Measurements from ENCODE around the gene BABAM2. TPM values are rescaled to one million over a fixed set of nuclear protein-coding genes. Genes with fewer than 3 reads are reported as not detected.

BABAM2 gene
- total RNA-seq, 1 donor = 38.4 TPM

- Histone ChIP-seq H3K27me3 (ENCODE audit: insufficient read depth, low read length) (no peaks in the 10 kb centered on the region), H3K9me3 (ENCODE audit: low read depth, low read length) (no peaks in the 10 kb centered on the region), H3K4me3 (ENCODE audit: low read length) (no peak overlapping the region), H3K4me1 (ENCODE audit: insufficient read depth, low read length) (no peaks in the 10 kb centered on the region)
These were observed 393.3 kb downstream of the BABAM2 start for GRCh38 chr2:28283861-28284260.

DNA sequence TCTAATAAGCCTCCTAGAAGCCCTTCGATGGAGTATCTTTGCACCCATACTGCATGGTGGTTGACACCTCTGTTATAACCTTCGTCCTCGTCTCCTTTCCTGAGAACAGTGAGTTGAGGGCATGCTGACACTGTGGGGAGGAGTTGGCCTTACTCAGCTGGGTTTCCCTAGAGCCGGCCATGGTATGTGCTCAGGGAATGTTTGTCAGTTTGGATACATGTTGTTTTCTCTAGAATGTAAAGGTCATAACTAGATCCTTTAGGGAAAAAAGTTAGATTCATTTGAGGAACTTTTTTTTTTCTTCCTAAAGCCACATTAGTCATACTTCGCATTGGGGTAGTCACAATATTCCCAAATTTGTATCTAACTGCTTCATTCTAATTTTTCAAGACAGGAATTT lies 396.1 kb downstream of the BABAM2 start:
- Histone ChIP-seq H3K27me3 (ENCODE audit: insufficient read depth, low read length) (no peaks in the 10 kb centered on the region), H3K4me1 (ENCODE audit: insufficient read depth, low read length) (no peaks in the 10 kb centered on the region), H3K4me3 (ENCODE audit: low read length) (no peak overlapping the region), H3K9me3 (ENCODE audit: low read depth, low read length) (no peaks in the 10 kb centered on the region)

- H3K4me3 ChIP-seq (ENCODE audit: low read length) = no peak overlapping the region
- H3K27me3 ChIP-seq (ENCODE audit: insufficient read depth, low read length) = no peaks in the 10 kb centered on the region
- no peaks in the 10 kb centered on the region for H3K4me1 ChIP-seq (ENCODE audit: insufficient read depth, low read length)
- no peaks in the 10 kb centered on the region for H3K9me3 ChIP-seq (ENCODE audit: low read depth, low read length)
These were observed 396.9 kb downstream of the BABAM2 start for GRCh38 chr2:28287256-28287915.

DNA sequence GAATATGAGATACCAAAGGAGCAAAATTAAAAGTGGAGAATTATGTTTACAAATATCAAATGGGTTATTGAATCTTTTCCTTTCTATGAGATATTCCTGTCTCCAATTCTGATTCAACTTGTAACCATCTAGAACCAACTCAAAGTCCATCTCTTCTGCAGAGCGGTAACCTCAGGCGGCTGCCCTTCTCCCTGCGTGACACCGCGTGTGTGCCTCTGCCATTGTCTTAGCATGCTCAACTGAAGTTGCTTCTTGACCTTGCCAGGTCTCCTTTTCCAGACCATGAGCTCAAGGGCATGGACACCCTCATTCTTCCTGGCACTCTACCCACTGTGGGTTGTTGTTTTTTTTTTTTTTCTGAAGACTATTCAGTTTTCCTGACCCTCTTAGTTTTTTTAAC lies 398.1 kb downstream of the BABAM2 start:
- Histone ChIP-seq H3K4me1 (ENCODE audit: insufficient read depth, low read length) (no peaks in the 10 kb centered on the region), H3K9me3 (ENCODE audit: low read depth, low read length) (no peaks in the 10 kb centered on the region), H3K4me3 (ENCODE audit: low read length) (no peak overlapping the region), H3K27me3 (ENCODE audit: insufficient read depth, low read length) (no peaks in the 10 kb centered on the region)

DNA sequence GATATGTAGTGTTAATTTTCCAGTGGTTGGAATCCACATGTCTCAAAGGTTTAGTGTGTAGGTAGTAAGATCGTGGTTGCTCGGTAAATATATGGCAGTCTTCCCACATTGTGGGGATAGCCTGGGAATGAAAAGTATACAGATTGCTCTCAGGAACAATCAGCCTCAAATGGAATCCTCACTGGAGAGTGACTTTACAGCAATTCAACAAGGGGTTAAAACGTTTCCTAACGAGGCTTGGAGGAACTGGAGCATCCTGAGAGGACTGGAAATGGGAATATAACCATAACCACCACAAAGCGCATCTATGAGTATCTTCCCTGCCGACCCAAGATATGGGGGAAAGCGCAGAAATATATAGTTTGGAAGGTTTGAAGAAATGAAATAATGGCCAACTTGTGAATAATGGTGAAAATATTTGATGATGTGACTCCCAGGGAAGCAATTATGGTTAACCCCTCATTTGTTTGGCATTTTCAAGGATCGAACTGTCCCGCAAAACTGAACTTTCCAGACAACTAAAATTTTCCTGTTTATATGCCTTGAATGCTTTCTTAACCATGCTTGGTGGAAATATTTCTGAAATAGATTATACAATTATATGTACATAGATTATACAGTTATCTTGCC lies 401.4 kb downstream of the BABAM2 start:
- Histone ChIP-seq H3K4me1 (ENCODE audit: insufficient read depth, low read length) (no peaks in the 10 kb centered on the region), H3K9me3 (ENCODE audit: low read depth, low read length) (no peaks in the 10 kb centered on the region), H3K4me3 (ENCODE audit: low read length) (no peak overlapping the region), H3K27me3 (ENCODE audit: insufficient read depth, low read length) (no peaks in the 10 kb centered on the region)

- Histone ChIP-seq H3K27me3 (ENCODE audit: insufficient read depth, low read length) (no peaks in the 10 kb centered on the region), H3K4me3 (ENCODE audit: low read length) (no peak overlapping the region), H3K4me1 (ENCODE audit: insufficient read depth, low read length) (no peaks in the 10 kb centered on the region), H3K9me3 (ENCODE audit: low read depth, low read length) (no peaks in the 10 kb centered on the region)
These were observed 402.0 kb downstream of the BABAM2 start for GRCh38 chr2:28292491-28292890.

- no peaks in the 10 kb centered on the region for H3K27me3 ChIP-seq (ENCODE audit: insufficient read depth, low read length)
- no peaks in the 10 kb centered on the region for H3K4me1 ChIP-seq (ENCODE audit: insufficient read depth, low read length)
- no peaks in the 10 kb centered on the region for H3K9me3 ChIP-seq (ENCODE audit: low read depth, low read length)
- no peak overlapping the region for H3K4me3 ChIP-seq (ENCODE audit: low read length)
These were observed 402.9 kb downstream of the BABAM2 start for GRCh38 chr2:28293416-28293815.

GRCh38 chr2:28294451-28294850 lies 403.9 kb downstream of the BABAM2 start:
- H3K4me1 ChIP-seq (ENCODE audit: insufficient read depth, low read length) = no peaks in the 10 kb centered on the region
- no peaks in the 10 kb centered on the region for H3K9me3 ChIP-seq (ENCODE audit: low read depth, low read length)
- no peaks in the 10 kb centered on the region for H3K27me3 ChIP-seq (ENCODE audit: insufficient read depth, low read length)
- no peak overlapping the region for H3K4me3 ChIP-seq (ENCODE audit: low read length)

DNA sequence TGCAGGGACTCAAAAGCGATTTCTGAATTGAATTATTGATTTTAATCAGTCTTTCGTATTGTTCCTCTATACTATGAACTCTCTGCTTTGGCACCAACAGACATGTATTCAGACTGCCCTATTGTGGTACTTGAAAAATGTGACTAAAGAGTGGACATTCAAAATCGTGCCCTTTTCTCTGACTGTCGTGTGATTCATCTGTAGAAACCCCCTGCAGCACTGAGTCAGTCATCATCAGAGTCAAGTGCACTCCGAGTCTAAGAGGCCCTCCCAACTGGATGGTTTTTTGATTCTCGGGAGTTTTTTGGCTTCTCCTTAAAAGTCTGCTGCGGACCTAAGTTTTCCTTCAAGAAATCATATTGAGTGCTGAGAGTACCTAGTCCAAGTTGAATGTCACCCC lies 405.7 kb downstream of the BABAM2 start:
- Histone ChIP-seq H3K4me3 (ENCODE audit: low read length) (no peak overlapping the region), H3K27me3 (ENCODE audit: insufficient read depth, low read length) (no peaks in the 10 kb centered on the region), H3K9me3 (ENCODE audit: low read depth, low read length) (no peaks in the 10 kb centered on the region), H3K4me1 (ENCODE audit: insufficient read depth, low read length) (no peaks in the 10 kb centered on the region)

- Histone ChIP-seq H3K4me1 (ENCODE audit: insufficient read depth, low read length) (no peaks in the 10 kb centered on the region), H3K27me3 (ENCODE audit: insufficient read depth, low read length) (no peaks in the 10 kb centered on the region), H3K4me3 (ENCODE audit: low read length) (no peak overlapping the region), H3K9me3 (ENCODE audit: low read depth, low read length) (no peaks in the 10 kb centered on the region)
These were observed 406.4 kb downstream of the BABAM2 start for GRCh38 chr2:28296904-28297303.

GRCh38 chr2:28297531-28297930 lies 407.0 kb downstream of the BABAM2 start:
- Histone ChIP-seq H3K4me3 (ENCODE audit: low read length) (no peak overlapping the region), H3K4me1 (ENCODE audit: insufficient read depth, low read length) (no peaks in the 10 kb centered on the region), H3K27me3 (ENCODE audit: insufficient read depth, low read length) (no peaks in the 10 kb centered on the region), H3K9me3 (ENCODE audit: low read depth, low read length) (no peaks in the 10 kb centered on the region)

GRCh38 chr2:28298406-28298805 lies 407.9 kb downstream of the BABAM2 start:
- H3K9me3 ChIP-seq (ENCODE audit: low read depth, low read length) = no peaks in the 10 kb centered on the region
- H3K4me1 ChIP-seq (ENCODE audit: insufficient read depth, low read length) = no peaks in the 10 kb centered on the region
- no peak overlapping the region for H3K4me3 ChIP-seq (ENCODE audit: low read length)
- H3K27me3 ChIP-seq (ENCODE audit: insufficient read depth, low read length) = no peaks in the 10 kb centered on the region

DNA sequence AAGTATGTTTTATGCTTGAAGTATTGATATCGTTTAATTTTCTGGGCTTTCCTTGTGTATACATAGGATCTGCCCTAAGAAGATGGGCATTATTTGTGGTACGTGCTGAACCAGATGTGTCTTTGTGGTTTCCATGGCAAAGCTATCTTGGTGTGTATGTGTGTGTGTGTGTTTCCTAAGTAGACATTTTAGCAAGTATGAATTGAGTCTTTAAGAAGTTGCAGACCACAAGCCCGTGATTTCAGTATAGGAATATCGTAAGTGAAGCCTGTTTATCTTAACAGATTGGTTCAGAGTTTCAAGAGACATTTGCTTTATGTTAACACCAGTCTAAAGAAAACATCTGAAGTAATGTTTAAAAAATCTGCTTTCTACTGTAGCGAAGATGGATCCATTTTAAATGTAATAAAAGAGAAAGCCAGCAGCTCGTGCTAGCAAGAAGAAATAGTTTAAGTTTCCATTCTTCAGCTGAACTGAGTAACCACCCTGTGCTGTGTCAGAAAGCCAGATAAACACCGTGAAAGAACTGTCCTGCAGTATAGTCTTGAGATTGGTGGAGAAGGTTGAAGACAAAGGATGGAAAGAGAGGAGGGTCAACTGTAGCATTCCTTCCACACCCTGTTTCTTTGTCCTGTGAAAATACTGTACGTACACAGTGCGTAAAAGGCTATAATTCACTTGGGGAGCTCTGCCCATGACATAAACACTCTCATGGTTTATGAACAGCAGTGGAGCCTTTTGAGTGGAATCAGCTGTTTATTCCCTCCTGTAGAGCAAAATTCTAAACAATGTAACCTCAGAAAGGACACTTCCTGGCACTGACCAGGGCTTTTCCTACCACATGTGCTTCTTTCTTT lies 410.2 kb downstream of the BABAM2 start:
- Histone ChIP-seq H3K27me3 (ENCODE audit: insufficient read depth, low read length) (no peaks in the 10 kb centered on the region), H3K9me3 (ENCODE audit: low read depth, low read length) (peaks cover 12% of the 10 kb centered on the region), H3K4me3 (ENCODE audit: low read length) (no peak overlapping the region), H3K4me1 (ENCODE audit: insufficient read depth, low read length) (no peaks in the 10 kb centered on the region)

DNA sequence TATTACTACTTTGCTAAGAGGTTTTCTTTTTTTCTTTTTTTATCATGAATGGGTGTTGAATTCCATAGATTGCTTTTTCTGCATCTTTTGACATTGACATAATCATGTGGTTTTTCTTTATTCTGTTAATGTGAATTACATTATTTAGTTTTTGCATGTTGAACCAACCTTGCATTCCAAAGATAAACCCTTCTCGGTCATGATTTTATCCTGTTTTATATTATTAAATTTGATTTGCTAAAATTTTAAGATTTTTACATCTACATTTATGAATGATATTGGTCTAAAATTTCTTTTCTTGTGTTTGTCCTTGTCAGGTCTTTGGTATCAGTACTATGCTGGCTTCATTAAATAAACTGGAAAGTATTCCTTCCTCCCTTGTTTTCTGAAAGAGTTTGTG lies 414.7 kb downstream of the BABAM2 start:
- no peaks in the 10 kb centered on the region for H3K27me3 ChIP-seq (ENCODE audit: insufficient read depth, low read length)
- no peaks in the 10 kb centered on the region for H3K4me1 ChIP-seq (ENCODE audit: insufficient read depth, low read length)
- peaks cover 12% of the 10 kb centered on the region for H3K9me3 ChIP-seq (ENCODE audit: low read depth, low read length)
- H3K4me3 ChIP-seq (ENCODE audit: low read length) = no peak overlapping the region

- Histone ChIP-seq H3K4me1 (ENCODE audit: insufficient read depth, low read length) (peaks cover 9% of the 10 kb centered on the region), H3K27me3 (ENCODE audit: insufficient read depth, low read length) (no peaks in the 10 kb centered on the region), H3K4me3 (ENCODE audit: low read length) (no peak overlapping the region), H3K9me3 (ENCODE audit: low read depth, low read length) (peaks cover 6% of the 10 kb centered on the region)
These were observed 419.6 kb downstream of the BABAM2 start for GRCh38 chr2:28310107-28310506.

All from mononuclear cell (primary cell).